Measurements from ENCODE around the gene SLC35G3. TPM values are rescaled to one million over a fixed set of nuclear protein-coding genes. Genes with fewer than 3 reads are reported as not detected.
A peak's percentile ranks its signal among the peaks of the same experiment; 100 is the strongest.

Gene SLC35G3
- total and polyA plus RNA-seq, 2 of the 8 experiments (the other 6 are each of a cell fraction or from before 2014, with no cell fraction given) = not detected

- Histone ChIP-seq H4K91ac (replicated peaks; ENCODE audit: insufficient read length, low read length) (no peak overlapping the region), H2AFZ (ENCODE audit: low read length) (no peak overlapping the region), H4K5ac (ENCODE audit: insufficient read length, low read depth, low read length) (no peak overlapping the region), H2AK5ac (ENCODE audit: low read depth, low read length) (no peak overlapping the region), H3K23ac (ENCODE audit: insufficient read length) (no peak overlapping the region), H2BK15ac (ENCODE audit: low read length) (no peak overlapping the region), H4K20me1 (replicated peaks in 1 of 2; ENCODE audit: control insufficient read depth in 1 of 2, insufficient read depth in 2 of 2, low read length in 2 of 2) (no peaks in the 10 kb centered on the region), H3K4me2 (ENCODE audit: insufficient read depth in 1 of 2, low read depth in 2 of 2, low read length in 2 of 2) (no peak overlapping the region), H2BK20ac (ENCODE audit: low read length) (no peak overlapping the region), H4K8ac (ENCODE audit: extremely low read depth, insufficient read depth, low read length) (no peak overlapping the region), H2BK5ac (ENCODE audit: low read depth, low read length) (no peak overlapping the region), H3K9me3 (ENCODE audit: insufficient read depth in 2 of 2, low read depth in 1 of 2, low read length in 1 of 2) (no peaks in the 10 kb centered on the region), H3K27ac (ENCODE audit: low read depth, low read length) (no peak overlapping the region), H3K23me2 (ENCODE audit: low read depth, low read length) (no peaks in the 10 kb centered on the region; the same call in 1 of the 2 replicates), H3K27me3 (replicated peaks in 1 of 4; ENCODE audit: control insufficient read depth in 3 of 4, extremely low read depth in 1 of 4, insufficient read depth in 3 of 4, low read length in 3 of 4) (no peaks in the 10 kb centered on the region; a peak in 1 of 7 replicates), H3K79me2 (ENCODE audit: control insufficient read depth in 1 of 2, insufficient read depth in 2 of 2, low read length in 2 of 2) (no peaks in the 10 kb centered on the region), H3K4me3 (ENCODE audit: extremely low read depth in 1 of 4, insufficient read depth in 2 of 4, low read depth in 3 of 4, low read length in 4 of 4) (no peak overlapping the region), H2BK12ac (ENCODE audit: low read depth, low read length) (0 out of 2 replicates have a peak overlapping the region, but pooled peaks have one; percentile 27), H3K14ac (ENCODE audit: insufficient read length) (no peak overlapping the region), H3K79me1 (ENCODE audit: low read depth, low read length) (no peaks in the 10 kb centered on the region), H3K36me3 (ENCODE audit: control insufficient read depth in 2 of 4, insufficient read depth in 4 of 4, low read length in 3 of 4) (no peaks in the 10 kb centered on the region), H3K4me1 (replicated peaks in 1 of 4; ENCODE audit: control insufficient read depth in 3 of 4, insufficient read depth in 4 of 4, low read length in 3 of 4) (no peaks in the 10 kb centered on the region; a peak in 1 of 7 replicates), H3K56ac (replicated peaks; ENCODE audit: insufficient read length, low read depth, low read length) (no peak overlapping the region), H2BK120ac (replicated peaks; ENCODE audit: low read depth, low read length) (no peak overlapping the region), H3K4ac (replicated peaks; ENCODE audit: insufficient read length, low read depth, low read length) (no peak overlapping the region), H3K9ac (replicated peaks in 1 of 4; ENCODE audit: extremely low read depth in 1 of 4, low read depth in 3 of 4, low read length in 3 of 4) (no peak overlapping the region), H3K18ac (ENCODE audit: extremely low read depth, low read length) (no peak overlapping the region)
- ChIA-PET CTCF (ENCODE audit: partially characterized antibody) (no interaction called here), POLR2A (ENCODE audit: partially characterized antibody) (no interaction called here)
- DNase-seq (ENCODE audit: low read depth in 1 of 2, low spot score in 2 of 2) = no peak
- WGBS, 2 experiments (ENCODE audit: extremely low coverage in 1 of 2, insufficient coverage in 1 of 2, insufficient read length in 1 of 2, insufficient replicate concordance in 2 of 2, low coverage in 1 of 2, low lambda C conversion rate in 2 of 2, missing lambda C conversion rate in 1 of 2) = 91% methylated on average over 2 of the region's 2 CpGs; no CpG with 5 or more reads in 1 of the 2 experiments
- FAIRE-seq = no peak
- no peak for TF ChIP-seq NANOG (IDR thresholded peaks at IDR 0.05; ENCODE audit: insufficient read depth, low read depth, low read length, poor library complexity, severe bottlenecking)
- no peak for TF ChIP-seq SIX5 (IDR thresholded peaks at IDR 0.05; ENCODE audit: low read depth, low read length)
- TF ChIP-seq E2F6 (IDR thresholded peaks at IDR 0.05) = no peak
- TF ChIP-seq ATF2 (IDR thresholded peaks at IDR 0.05; ENCODE audit: low read length) = no peak
- TF ChIP-seq SP2 (IDR thresholded peaks at IDR 0.05; ENCODE audit: low read length) = no peak
- no peak for TF ChIP-seq KDM5A (IDR thresholded peaks at IDR 0.05; ENCODE audit: low read length)
- no peak for TF ChIP-seq POU5F1 (IDR thresholded peaks at IDR 0.05; ENCODE audit: low read depth, low read length)
- TF ChIP-seq USF2 (IDR thresholded peaks at IDR 0.05; ENCODE audit: low read length) = no peak
- no peak for TF ChIP-seq CHD1 (IDR thresholded peaks at IDR 0.05; ENCODE audit: low read depth, low read length)
- no peak for TF ChIP-seq FOSL1 (IDR thresholded peaks at IDR 0.05; ENCODE audit: insufficient read depth, low read depth, low read length)
- no peak for TF ChIP-seq KDM4A (IDR thresholded peaks at IDR 0.05; ENCODE audit: low read depth, low read length, severe bottlenecking)
These were observed 19.3 kb downstream of the SLC35G3 start for GRCh38 chr17:35174835-35175334.
